Vagina (tissue), 2 donors: ENCODE measurements around the gene PINLYP. TPM values are rescaled to one million over a fixed set of nuclear protein-coding genes. Genes with fewer than 3 reads are reported as not detected.
"Not testable (repeated sequence)": the region's sequence is repeated elsewhere in the genome, so short reads cannot be mapped to it uniquely, and the experiment has no call there.

Experiments
- DNase-seq, 2 donors: peaks; one replicate each; pipeline ENCODE4 v3.0.0-alpha.2; 2017; ENCODE audit errors: extremely low spot score in 2 of 2
- H3K27ac ChIP-seq: fragments of 200-600 bp; sonication (generic); one replicate; pipeline ENCODE4 v1.5.1; 2019
- H3K27me3 ChIP-seq: fragments of 200-600 bp; sonication (generic); one replicate; pipeline ENCODE4 v1.5.1; 2019
- H3K36me3 ChIP-seq, 2 donors: fragments of 200-600 bp; sonication (generic); one replicate each; pipeline ENCODE4 v1.5.1; 2017 to 2019
- H3K4me1 ChIP-seq: fragments of 200-600 bp; sonication (generic); one replicate; pipeline ENCODE4 v1.5.1; 2019
- H3K4me3 ChIP-seq, 2 donors: fragments of 200-600 bp; sonication (generic); 1 replicate in 1 of 2; 2 replicates in 1 of 2; pipeline ENCODE4 v1.5.1; 2016 to 2019
- H3K9me3 ChIP-seq: fragments of 200-600 bp; sonication (generic); one replicate; pipeline ENCODE4 v1.5.1; 2019
- CTCF ChIP-seq, 3 experiments: fragments of 450-650 bp in 2 of 3; fragments of 200-600 bp in 1 of 3; sonication (generic) in 1 of 3; IDR thresholded peaks; one replicate each; pipeline ENCODE4 v1.5.1; 2017 to 2019; ENCODE audit warnings: antibody characterized with exemption in 3 of 3, mild to moderate bottlenecking in 2 of 3, moderate library complexity in 2 of 3
- POLR2A ChIP-seq, 2 donors: fragments of 450-650 bp; IDR thresholded peaks; one replicate each; pipeline ENCODE4 v1.6.1; 2017; ENCODE audit warnings: antibody characterized with exemption in 2 of 2, mild to moderate bottlenecking in 2 of 2, moderate library complexity in 2 of 2
- POLR2AphosphoS5 ChIP-seq, 2 donors: sonication (generic); formaldehyde crosslinking; IDR thresholded peaks; one replicate each; pipeline ENCODE4 v1.9.0; 2017; ENCODE audit warnings: antibody characterized with exemption in 2 of 2, mild to moderate bottlenecking in 2 of 2, low read depth in 1 of 2; ENCODE audit not compliant: insufficient read depth in 1 of 2
- intact Hi-C: fragments of 100-400 bp; cut with DNase I; formaldehyde crosslinking; loops from one replicate; pipeline ENCODE4 v1.15.1; 2023
- total RNA-seq: library from RNA; depleted of rRNA; stranded (reverse); fragments of >200 nt; gene quantifications from one replicate; pipeline ENCODE4 v1.2.3, GENCODE V29; 2016

Gene PINLYP
- total RNA-seq, 1 donor from 2014 or later, result 8.8 TPM

GRCh38 chr19:43596842-43597461, 21.4 kb downstream of the PINLYP start:
- peaks cover 39% of the 10 kb centered on the region for H3K4me1 ChIP-seq
- H3K36me3 ChIP-seq, result peaks cover 0 to 33% of the 10 kb centered on the region in 2 donors
- DNase-seq, result no peak
- intact Hi-C loops, result no loop called here
- H3K27me3 ChIP-seq, result no peaks in the 10 kb centered on the region
- TF ChIP-seq CTCF (IDR thresholded peaks at IDR 0.05) (no peak), POLR2A (IDR thresholded peaks at IDR 0.05) (no peak), POLR2AphosphoS5 (IDR thresholded peaks at IDR 0.05; ENCODE audit: insufficient read depth in 1 of 2, low read depth in 1 of 2) (no peak)
- no peaks in the 10 kb centered on the region for H3K9me3 ChIP-seq
- peak overlapping the region; percentile 62 to 64 for H3K4me3 ChIP-seq
- peak overlapping the region; percentile 96 for H3K27ac ChIP-seq

DNA sequence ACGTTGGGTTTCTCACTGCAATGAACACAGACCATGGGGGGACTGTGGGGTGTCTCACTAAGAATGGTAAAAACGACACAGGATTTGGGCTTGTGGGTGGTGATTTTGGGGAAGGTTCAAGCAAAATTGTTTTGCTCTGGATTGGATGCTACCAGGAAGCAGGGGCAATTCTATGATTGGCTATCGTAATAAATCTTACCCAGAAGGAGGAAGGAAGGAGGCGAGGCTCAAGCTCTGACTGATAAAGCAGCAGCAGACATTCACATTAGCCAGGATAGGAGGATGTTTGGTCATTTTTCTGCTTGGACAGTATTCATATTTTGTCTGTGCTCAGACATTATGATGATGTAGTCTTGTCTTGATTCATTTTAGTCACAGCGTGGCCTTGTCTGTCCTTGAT, 22.3 kb downstream of the PINLYP start:
- Histone ChIP-seq H3K4me3 (no peak overlapping the region), H3K27me3 (no peaks in the 10 kb centered on the region), H3K4me1 (peaks cover 39% of the 10 kb centered on the region), H3K36me3 (peaks cover 0 to 24% of the 10 kb centered on the region in 2 donors), H3K27ac (no peak overlapping the region), H3K9me3 (no peaks in the 10 kb centered on the region)
- TF ChIP-seq POLR2AphosphoS5 (IDR thresholded peaks at IDR 0.05; ENCODE audit: insufficient read depth in 1 of 2, low read depth in 1 of 2) (no peak), CTCF (IDR thresholded peaks at IDR 0.05) (no peak), POLR2A (IDR thresholded peaks at IDR 0.05) (no peak)
- intact Hi-C loops, result no loop called here
- no peak for DNase-seq

GRCh38 chr19:43598445-43599240, 23.0 kb downstream of the PINLYP start:
- intact Hi-C loops, result no loop called here
- H3K27me3 ChIP-seq, result no peaks in the 10 kb centered on the region
- peaks cover 0 to 18% of the 10 kb centered on the region in 2 donors for H3K36me3 ChIP-seq
- H3K9me3 ChIP-seq, result no peaks in the 10 kb centered on the region
- no peak overlapping the region for H3K27ac ChIP-seq
- H3K4me1 ChIP-seq, result peaks cover 35% of the 10 kb centered on the region
- TF ChIP-seq CTCF (IDR thresholded peaks at IDR 0.05) (no peak), POLR2A (IDR thresholded peaks at IDR 0.05) (no peak), POLR2AphosphoS5 (IDR thresholded peaks at IDR 0.05; ENCODE audit: insufficient read depth in 1 of 2, low read depth in 1 of 2) (no peak)
- no peak for DNase-seq
- no peak overlapping the region for H3K4me3 ChIP-seq

GRCh38 chr19:43599635-43600295, 24.2 kb downstream of the PINLYP start:
- no peak overlapping the region for H3K4me3 ChIP-seq
- H3K36me3 ChIP-seq, result peaks cover 0 to 12% of the 10 kb centered on the region in 2 donors
- H3K9me3 ChIP-seq, result no peaks in the 10 kb centered on the region
- TF ChIP-seq POLR2AphosphoS5 (IDR thresholded peaks at IDR 0.05; ENCODE audit: insufficient read depth in 1 of 2, low read depth in 1 of 2), result no peak
- no peak for TF ChIP-seq CTCF (IDR thresholded peaks at IDR 0.05)
- TF ChIP-seq POLR2A (IDR thresholded peaks at IDR 0.05), result no peak
- no peak for DNase-seq
- intact Hi-C loops, result no loop called here
- no peaks in the 10 kb centered on the region for H3K27me3 ChIP-seq
- peaks cover 23% of the 10 kb centered on the region for H3K4me1 ChIP-seq
- no peak overlapping the region for H3K27ac ChIP-seq

- H3K9me3 ChIP-seq, H3K4me3 ChIP-seq, DNase-seq, H3K27me3 ChIP-seq, H3K27ac ChIP-seq, intact Hi-C loops: not testable (repeated sequence)
- Histone ChIP-seq H3K4me1 (peaks cover 18% of the 10 kb centered on the region), H3K36me3 (peaks cover 0 to 12% of the 10 kb centered on the region in 2 donors)
These were observed 24.7 kb downstream of the PINLYP start for GRCh38 chr19:43600326-43600725.
